Measurements from ENCODE around the gene UNC79.
"Not testable (repeated sequence)": the region's sequence is repeated elsewhere in the genome, so short reads cannot be mapped to it uniquely, and the experiment has no call there.

UNC79 gene

GRCh38 chr14:93496856-93497741, 66.4 kb downstream of the UNC79 start:
- no peak for DNase-seq

DNA sequence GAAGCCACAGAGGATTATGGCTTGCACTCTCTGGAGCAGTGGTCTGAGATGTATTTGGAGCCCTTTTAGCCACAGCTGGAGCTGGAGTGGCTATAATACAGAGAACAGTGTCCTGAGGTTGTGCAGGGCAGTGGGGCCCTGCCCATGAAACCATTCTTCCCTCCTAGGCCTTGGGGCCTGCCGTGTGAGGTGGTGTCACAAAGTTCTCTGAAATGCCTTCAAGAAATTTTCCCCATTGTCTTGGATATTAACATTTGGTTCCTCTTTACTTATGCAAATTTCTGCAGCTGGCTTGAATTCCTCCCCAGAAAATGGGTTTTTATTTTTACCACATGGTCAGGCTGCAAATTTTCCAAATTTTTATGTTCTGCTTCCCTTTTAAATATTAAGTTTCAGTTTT, 79.3 kb downstream of the UNC79 start:
- no peak for DNase-seq

DNA sequence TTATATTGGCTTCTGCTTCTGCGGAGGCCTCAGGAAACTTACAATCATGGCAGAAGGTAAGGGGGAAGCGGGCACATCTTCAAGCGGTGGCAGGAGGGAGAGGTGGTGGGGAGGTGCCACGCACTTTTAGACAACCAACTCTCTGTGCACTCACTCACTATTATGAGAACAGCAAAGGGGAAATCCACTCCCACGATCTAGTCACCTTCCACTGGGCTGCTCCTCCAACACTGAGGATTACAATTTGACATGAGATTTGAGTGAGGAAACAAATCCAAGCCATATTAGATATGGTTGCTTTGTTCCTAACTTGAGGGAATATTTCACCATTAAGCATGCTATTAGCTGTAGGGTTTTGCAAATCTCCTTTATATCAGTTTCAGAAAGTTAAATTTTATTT, 80.3 kb downstream of the UNC79 start:
- no peak for DNase-seq

DNA sequence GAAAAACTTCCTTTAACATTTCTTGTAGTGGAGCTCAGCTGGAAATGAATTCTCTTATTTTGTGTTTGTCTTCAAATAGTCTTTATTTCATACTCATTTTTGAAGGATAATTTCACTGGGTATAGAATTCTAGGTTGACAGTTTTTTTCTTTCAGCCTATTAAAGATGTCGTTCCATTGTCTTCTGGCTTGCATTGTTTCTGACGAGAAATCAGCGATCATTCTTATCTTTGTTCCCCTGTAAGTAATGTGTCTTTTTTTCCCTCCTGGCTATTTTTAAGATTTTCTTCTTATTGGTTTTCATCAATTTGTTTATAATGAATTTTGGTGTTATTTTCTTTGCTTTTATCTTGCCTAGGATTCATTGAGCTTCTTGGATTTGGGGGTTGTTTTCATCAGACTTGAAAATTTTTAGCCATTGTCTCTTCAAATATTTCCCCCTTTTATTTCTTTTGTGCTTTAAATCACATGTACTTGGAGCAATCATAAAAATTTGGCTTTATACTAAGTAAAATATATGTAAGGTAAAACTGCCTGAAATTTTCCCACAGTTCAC, 89.4 kb downstream of the UNC79 start:
- DNase-seq = no peak

DNA sequence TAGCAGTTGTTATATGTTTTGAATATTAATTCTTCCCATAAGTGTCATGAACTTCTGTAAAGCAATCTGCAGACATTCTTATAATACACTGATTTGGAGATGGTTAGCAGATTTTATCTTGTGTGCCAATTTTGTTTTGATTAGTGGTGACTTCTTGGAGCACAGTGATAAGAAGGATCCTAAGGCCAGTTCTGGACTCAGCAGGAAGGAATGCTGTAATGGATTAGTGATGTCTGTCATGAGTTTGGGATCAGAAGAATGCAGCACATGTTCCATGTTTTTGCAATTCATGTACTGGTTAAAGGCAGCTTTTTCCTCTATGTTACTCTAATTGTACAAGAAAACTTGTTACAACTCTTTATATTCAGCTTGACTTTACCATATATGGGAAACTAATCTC, 91.5 kb downstream of the UNC79 start:
- DNase-seq = no peak

DNA sequence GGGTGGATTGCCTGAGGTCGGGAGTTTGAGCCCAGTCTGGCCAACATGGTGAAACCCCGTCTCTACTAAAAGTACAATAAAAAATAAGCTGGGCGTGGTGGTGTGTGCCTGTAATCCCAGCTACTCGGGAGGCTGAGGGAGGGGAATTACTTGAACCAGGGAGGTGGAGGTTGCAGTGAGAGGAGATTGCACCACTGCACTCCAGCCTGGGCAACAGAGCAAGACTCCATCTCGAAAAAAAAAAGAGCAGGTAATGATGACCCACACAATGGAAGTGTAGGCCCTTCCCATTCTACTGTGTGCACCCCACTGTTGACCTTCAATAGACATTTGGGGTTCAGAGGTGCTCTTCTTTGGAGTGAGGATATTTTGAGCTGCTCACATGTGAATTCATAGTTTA, 94.5 kb downstream of the UNC79 start:
- DNase-seq = not testable (repeated sequence)

GRCh38 chr14:93525696-93526451, 95.1 kb downstream of the UNC79 start:
- DNase-seq = no peak

DNA sequence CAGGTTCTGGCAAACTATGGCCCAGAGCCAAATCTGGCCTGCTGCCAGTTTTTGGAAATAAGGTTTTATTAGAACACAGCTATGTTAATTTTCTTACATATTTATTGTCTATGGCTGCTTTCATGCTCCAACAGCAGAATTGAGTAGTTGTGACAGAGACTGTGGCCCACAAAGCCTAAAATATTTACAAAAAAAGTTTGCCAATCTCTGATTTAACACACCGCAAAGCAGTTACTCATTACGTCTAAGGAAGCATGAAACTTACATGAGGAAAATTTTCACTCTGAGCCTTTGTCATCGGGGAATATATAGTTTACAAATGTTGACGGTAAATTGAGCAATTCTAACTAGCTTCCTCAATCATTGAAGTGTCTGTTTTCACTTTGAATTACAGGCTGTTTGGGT, 96.5 kb downstream of the UNC79 start:
- DNase-seq = no peak

GRCh38 chr14:93528884-93529558, 98.3 kb downstream of the UNC79 start:
- DNase-seq = no peak

DNA sequence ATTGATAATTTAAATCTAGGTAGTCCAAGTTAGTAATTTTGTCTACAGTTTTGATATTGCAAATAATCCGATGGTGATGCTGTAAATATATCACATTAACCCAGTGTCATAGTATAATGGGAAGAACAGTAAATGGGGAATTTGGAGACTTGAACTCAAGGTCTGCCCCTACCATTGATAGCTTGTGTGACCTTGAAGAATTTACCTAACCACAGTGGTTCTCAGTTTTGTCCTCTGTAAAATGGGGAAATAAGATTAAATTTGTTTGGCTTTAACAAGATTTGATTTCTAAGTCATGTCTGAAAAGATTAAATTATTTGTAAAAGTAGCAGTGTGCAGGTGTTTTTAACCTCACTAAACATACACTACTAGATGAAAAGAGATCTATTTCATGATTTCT, 100.9 kb downstream of the UNC79 start:
- DNase-seq = no peak

- DNase-seq = no peak
Observed at GRCh38 chr14:93532541-93532940, 101.8 kb downstream of the UNC79 start.

GRCh38 chr14:93533437-93533836, 102.7 kb downstream of the UNC79 start:
- no peak for DNase-seq

- DNase-seq = no peak
Observed at GRCh38 chr14:93533842-93534241, 103.1 kb downstream of the UNC79 start.

GRCh38 chr14:93535537-93535936, 104.8 kb downstream of the UNC79 start:
- no peak for DNase-seq

GRCh38 chr14:93536945-93537344, 106.2 kb downstream of the UNC79 start:
- no peak for DNase-seq

DNA sequence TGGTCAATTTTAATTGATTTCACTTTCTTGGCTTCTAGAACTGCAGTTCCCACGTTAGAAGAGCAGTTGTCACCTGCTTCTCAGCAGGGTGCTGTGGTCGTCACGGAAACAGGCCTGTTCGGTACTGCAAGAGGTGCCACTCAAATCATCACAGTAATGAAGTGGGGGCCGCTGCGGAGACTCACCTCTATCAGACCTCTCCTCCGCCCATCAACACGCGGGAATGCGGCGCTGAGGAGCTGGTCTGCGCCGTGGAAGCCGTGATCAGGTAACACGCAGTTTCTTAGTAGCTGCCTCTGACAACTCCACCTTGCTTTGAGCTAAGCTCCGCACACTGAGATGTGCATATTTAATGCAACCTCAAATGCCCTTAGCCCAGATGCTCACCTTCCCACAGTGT, 107.2 kb downstream of the UNC79 start:
- no peak for DNase-seq

GRCh38 chr14:93538413-93538812, 107.7 kb downstream of the UNC79 start:
- DNase-seq = no peak

DNA sequence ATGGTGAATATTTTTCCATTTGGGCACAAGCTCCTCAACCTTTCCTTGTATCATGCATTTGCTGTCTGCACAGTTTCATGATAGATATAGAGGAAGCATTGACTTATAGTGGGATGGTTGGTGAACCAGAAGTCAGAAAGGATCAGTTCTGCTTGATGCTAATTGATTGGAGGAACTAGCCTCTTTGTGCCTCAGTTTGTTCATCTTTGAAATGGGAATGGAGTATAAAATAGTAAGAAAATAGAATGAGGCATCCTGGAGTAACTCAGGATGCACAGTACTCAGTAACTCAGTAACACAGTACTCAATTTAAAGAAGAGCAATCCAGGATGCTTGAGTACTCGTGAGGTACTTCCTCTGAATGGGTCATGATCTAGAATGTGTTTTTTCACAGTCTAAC, 109.5 kb downstream of the UNC79 start:
- DNase-seq = no peak

DNA sequence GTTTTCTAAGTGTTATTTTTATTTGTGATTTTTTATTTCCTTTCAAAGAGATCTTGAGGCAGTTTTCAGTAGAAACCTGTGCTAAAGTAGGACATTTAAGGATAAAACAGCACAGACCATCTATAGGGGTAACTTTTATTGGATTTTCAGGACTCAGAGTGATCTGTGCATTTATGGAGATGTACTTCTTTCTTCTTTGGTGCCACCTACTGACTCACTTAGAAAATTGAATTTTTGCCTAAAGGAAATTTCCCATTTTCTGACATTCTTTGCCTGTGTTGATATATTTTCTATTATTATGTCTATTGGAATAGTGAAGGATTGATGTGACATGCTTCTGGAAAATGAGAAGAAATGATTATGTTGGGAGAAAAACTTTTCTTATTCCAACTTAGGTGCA, 113.0 kb downstream of the UNC79 start:
- no peak for DNase-seq

DNA sequence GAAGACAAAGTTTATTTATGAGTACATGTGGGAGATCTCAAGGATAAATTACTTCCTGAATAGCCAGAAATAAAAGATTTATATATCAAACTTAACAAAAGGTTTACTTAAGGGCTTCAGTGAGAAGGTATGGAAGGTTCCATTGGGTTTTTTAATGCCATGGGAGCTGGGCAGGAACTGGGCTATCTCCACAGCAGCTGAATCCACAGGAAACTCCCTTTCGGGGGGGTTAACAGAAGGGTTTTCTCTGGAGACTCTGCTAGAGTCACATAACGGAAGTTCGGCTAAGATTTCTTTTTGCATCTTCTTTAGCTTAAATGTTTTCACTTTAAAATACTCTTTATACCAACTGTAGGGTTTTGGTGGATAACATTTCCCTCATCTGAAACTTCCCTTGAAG, 113.5 kb downstream of the UNC79 start:
- no peak for DNase-seq

GRCh38 chr14:93546642-93547041, 115.9 kb downstream of the UNC79 start:
- DNase-seq = no peak

DNA sequence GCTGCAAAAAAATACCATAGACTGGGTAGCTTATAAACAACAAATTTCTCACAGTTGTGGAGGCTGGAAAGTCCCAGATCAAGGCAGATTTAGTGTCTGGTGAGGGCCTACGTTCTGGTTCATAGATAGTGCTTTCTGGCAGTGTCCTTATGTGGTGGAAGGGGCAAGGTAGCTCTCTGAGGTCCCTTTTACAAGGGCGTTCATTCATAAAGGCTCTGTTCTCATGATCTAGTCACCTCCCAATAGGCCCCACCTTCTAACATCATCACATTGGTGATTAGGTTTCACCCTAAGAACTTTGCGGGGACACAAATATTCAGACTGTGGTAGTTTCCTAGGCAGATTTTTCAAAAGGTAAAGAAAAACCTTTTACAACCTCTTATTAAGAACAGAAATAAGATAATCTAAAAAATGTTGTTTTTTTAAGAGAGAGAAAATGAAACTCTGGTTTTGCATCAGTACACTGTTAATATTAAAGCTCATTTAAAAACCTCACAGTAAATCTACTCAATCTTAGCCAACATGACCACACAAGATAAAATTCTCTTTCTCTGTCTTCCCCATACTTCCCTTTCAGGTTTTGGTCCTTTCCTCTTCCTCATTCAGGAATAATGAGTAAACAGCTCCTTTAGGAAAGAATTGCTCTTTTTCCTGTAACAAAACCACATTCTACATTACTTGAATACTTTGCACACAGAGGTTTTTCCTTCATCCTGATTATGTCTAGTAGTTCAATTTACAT, 117.5 kb downstream of the UNC79 start:
- DNase-seq = no peak

DNA sequence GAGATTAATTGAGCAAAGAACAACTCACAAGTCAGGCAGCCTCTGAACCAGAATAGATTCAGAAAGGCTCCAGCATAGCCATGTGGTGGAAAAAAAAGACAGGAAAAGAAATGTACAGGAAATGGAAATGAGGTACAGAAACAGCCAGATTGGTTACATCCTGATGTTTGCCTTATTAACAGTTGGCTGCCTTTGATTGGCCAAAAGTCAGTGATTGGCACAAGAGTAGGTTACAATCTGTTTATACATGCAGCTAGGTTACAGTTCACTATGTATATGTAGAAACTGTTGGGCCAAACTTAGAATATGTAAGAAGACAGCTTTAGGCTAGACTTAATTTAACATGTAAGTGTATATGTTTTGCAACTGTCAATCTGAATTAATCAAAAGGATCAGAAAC, 118.9 kb downstream of the UNC79 start:
- DNase-seq = no peak

All from stimulated activated naive CD4-positive, alpha-beta T cell (primary cell).